HepG2 (cell line): Measurements from ENCODE around the gene CASP6. TPM values are rescaled to one million over a fixed set of nuclear protein-coding genes. Genes with fewer than 3 reads are reported as not detected.

ENCODE experiments used
- DNMT1 ChIP-seq: sonication (generic); formaldehyde crosslinking; IDR thresholded peaks from 2 replicates; pipeline ENCODE4 v1.5.1; 2020; ENCODE audit warnings: mild to moderate bottlenecking, missing genetic modification reagents
- DRAP1 ChIP-seq: IDR thresholded peaks from 2 replicates; pipeline ENCODE4 v1.6.1; 2016; ENCODE audit warnings: missing genetic modification reagents, missing compliant biosample characterization
- GLMP ChIP-seq: sonication (generic); formaldehyde crosslinking; IDR thresholded peaks from 2 replicates; pipeline ENCODE4 v1.9.0; 2021; ENCODE audit warnings: missing genetic modification reagents, mild to moderate bottlenecking, borderline replicate concordance
- HMG20B ChIP-seq: conservative IDR thresholded peaks from 2 replicates; pipeline ENCODE4 v1.6.1; 2016; ENCODE audit warnings: missing genetic modification reagents, missing compliant biosample characterization
- HNRNPUL1 ChIP-seq: fragments of 200-400 bp; formaldehyde crosslinking; IDR thresholded peaks from 2 replicates; pipeline ENCODE4 v1.6.1; 2017; ENCODE audit warnings: low read depth, mild to moderate bottlenecking, low read length, moderate library complexity
- IRX3 ChIP-seq: sonication (generic); formaldehyde crosslinking; IDR thresholded peaks from 2 replicates; pipeline ENCODE4 v1.8.1; 2023; ENCODE audit warnings: mild to moderate bottlenecking, low read depth, missing genetic modification reagents, borderline replicate concordance
- KMT2B ChIP-seq: IDR thresholded peaks from 2 replicates; pipeline ENCODE4 v1.6.1; 2016; ENCODE audit warnings: missing genetic modification reagents, missing compliant biosample characterization
- MAF1 ChIP-seq: sonication (generic); formaldehyde crosslinking; IDR thresholded peaks from 2 replicates; pipeline ENCODE4 v1.5.0; 2020; ENCODE audit warnings: missing genetic modification reagents, borderline replicate concordance
- SALL1 ChIP-seq: sonication (generic); formaldehyde crosslinking; IDR thresholded peaks from 2 replicates; pipeline ENCODE4 v1.8.0; 2022; ENCODE audit warnings: mild to moderate bottlenecking, missing genetic modification reagents
- SOX13 ChIP-seq, 3 experiments: fragments of 450-650 bp in 1 of 3; sonication (generic) in 1 of 3; formaldehyde crosslinking in 1 of 3; IDR thresholded peaks in 2 of 3; conservative IDR thresholded peaks in 1 of 3; 2 replicates each; pipeline versions ENCODE4 v1.5.0 to v1.6.1; 2016 to 2020; ENCODE audit warnings: antibody characterized with exemption in 1 of 3, mild to moderate bottlenecking in 1 of 3, missing compliant biosample characterization in 1 of 3, missing genetic modification reagents in 1 of 3, moderate library complexity in 1 of 3
- TBL1XR1 ChIP-seq: fragments of 150-350 bp; IDR thresholded peaks from 2 replicates; pipeline ENCODE4 v1.6.1; 2014; ENCODE audit warnings: borderline replicate concordance, low read length; ENCODE audit not compliant: partially characterized antibody
- TCF12 ChIP-seq, 2 experiments: fragments of 450-650 bp in 1 of 2; sonication (generic) in 1 of 2; formaldehyde crosslinking in 1 of 2; IDR thresholded peaks; 2 replicates each; pipeline versions ENCODE4 v1.6.1 to v1.8.0; 2017 to 2022; ENCODE audit warnings: antibody characterized with exemption in 1 of 2, mild to moderate bottlenecking in 1 of 2, missing genetic modification reagents in 1 of 2, moderate library complexity in 1 of 2
- TCF7 ChIP-seq: sonication (generic); IDR thresholded peaks from 2 replicates; pipeline ENCODE4 v1.6.1; 2016; ENCODE audit warnings: antibody characterized with exemption, low read depth
- THAP9 ChIP-seq: sonication (generic); formaldehyde crosslinking; IDR thresholded peaks from 2 replicates; pipeline ENCODE4; 2020; ENCODE audit warnings: missing genetic modification reagents, mild to moderate bottlenecking, borderline replicate concordance
- ZMYM2 ChIP-seq: sonication (generic); formaldehyde crosslinking; IDR thresholded peaks from 2 replicates; pipeline ENCODE4 v1.8.0; 2022; ENCODE audit warnings: mild to moderate bottlenecking, missing genetic modification reagents
- ZNF234 ChIP-seq: sonication (generic); formaldehyde crosslinking; conservative IDR thresholded peaks from 2 replicates; pipeline ENCODE4 v1.5.1; 2020; ENCODE audit warnings: mild to moderate bottlenecking, missing genetic modification reagents
- ZNF331 ChIP-seq: sonication (generic); formaldehyde crosslinking; IDR thresholded peaks from 2 replicates; pipeline ENCODE4 v1.4.0; 2020; ENCODE audit warnings: missing genetic modification reagents
- ZNF430 ChIP-seq: sonication (generic); formaldehyde crosslinking; IDR thresholded peaks from 2 replicates; pipeline ENCODE4 v1.9.0; 2021; ENCODE audit warnings: mild to moderate bottlenecking, missing genetic modification reagents
- ZNF577 ChIP-seq: sonication (generic); formaldehyde crosslinking; IDR thresholded peaks from 2 replicates; pipeline ENCODE4 v1.4.0; 2020; ENCODE audit warnings: mild to moderate bottlenecking, low read depth, missing genetic modification reagents, borderline replicate concordance
- ZNF780A ChIP-seq: sonication (generic); formaldehyde crosslinking; IDR thresholded peaks from 2 replicates; pipeline ENCODE4 v1.8.0; 2022; ENCODE audit warnings: mild to moderate bottlenecking, missing genetic modification reagents, moderate library complexity
- ZNF781 ChIP-seq: sonication (generic); formaldehyde crosslinking; IDR thresholded peaks from 2 replicates; pipeline ENCODE4 v1.5.1; 2020; ENCODE audit warnings: borderline replicate concordance, mild to moderate bottlenecking, missing genetic modification reagents; ENCODE audit errors: not compliant biosample characterization
- ZSCAN21 ChIP-seq: sonication (generic); formaldehyde crosslinking; IDR thresholded peaks from 2 replicates; pipeline ENCODE4 v1.8.0; 2022; ENCODE audit warnings: mild to moderate bottlenecking, missing genetic modification reagents, moderate library complexity, borderline replicate concordance
- polyA plus RNA-seq, 8 experiments: library from polyadenylated mRNA; depleted of rRNA in 3 of 8; stranded (reverse) in 7 of 8; unstranded in 1 of 8; fragments of >200 nt; fragmentation: Illumina TruSeq in 4 of 8; extraction: Trizol in 4 of 8; gene quantifications; 2 replicates each; pipeline versions ENCODE4 v1.2.1 to v1.2.3, GENCODE V29; 2011 to 2016; ENCODE audit warnings: low read depth in 4 of 8, missing spikeins in 1 of 8, mixed read lengths in 1 of 8; ENCODE audit not compliant: insufficient read depth in 1 of 8
- total RNA-seq, 5 experiments: library from RNA; depleted of rRNA; stranded (reverse); fragments of >200 nt; fragmentation: Illumina TruSeq; extraction: Trizol; gene quantifications; 2 replicates each; pipeline ENCODE4 v1.2.3, GENCODE V29; 2016; ENCODE audit warnings: low read depth in 1 of 5

The CASP6 gene
- total and polyA plus RNA-seq, 2 of the 13 experiments (the other 11 are each of a cell fraction or from before 2014, with no cell fraction given): 19.7 to 34.6 TPM

GRCh38 chr4:109729718-109730618 lies 26.7 kb upstream of the CASP6 start, which contains the start of gene PLA2G12A (continued):
- no peak for TF ChIP-seq DRAP1 (CRISPR knock-in tag)
- TF ChIP-seq ZNF780A: no peak; the same call in 1 of the 2 replicates
- TF ChIP-seq ZNF577: no peak
- no peak for TF ChIP-seq HNRNPUL1
- TF ChIP-seq SOX13 (IDR thresholded peaks at IDR 0.05): no peak
- no peak for TF ChIP-seq SOX13 (CRISPR knock-in tag; conservative IDR thresholded peaks at IDR 0.05 in 1 of 2, IDR thresholded peaks at IDR 0.05 in 1 of 2)
- TF ChIP-seq SALL1: peak; percentile 78
- TF ChIP-seq TCF7: no peak
- no peak for TF ChIP-seq HMG20B (CRISPR knock-in tag)
- TF ChIP-seq ZNF331 (CRISPR knock-in tag): no peak; the same call in 1 of the 2 replicates
- TF ChIP-seq KMT2B (CRISPR knock-in tag): peak; percentile 61; the same call in 1 of the 2 replicates
- no peak for TF ChIP-seq ZNF781 (CRISPR knock-in tag)
- TF ChIP-seq MAF1 (CRISPR knock-in tag): no peak
- TF ChIP-seq TCF12 (IDR thresholded peaks at IDR 0.05): no peak
- TF ChIP-seq TCF12 (CRISPR knock-in tag; IDR thresholded peaks at IDR 0.05): 0 out of 2 replicates have a peak, but pooled peaks have one; percentile 53
- TF ChIP-seq THAP9 (CRISPR knock-in tag): 0 out of 2 replicates have a peak, but pooled peaks have one; percentile 18
- no peak for TF ChIP-seq ZMYM2 (CRISPR knock-in tag)
- peak; percentile 86 for TF ChIP-seq ZSCAN21 (CRISPR knock-in tag)
- no peak for TF ChIP-seq TBL1XR1
- TF ChIP-seq ZNF234 (CRISPR knock-in tag): no peak
- TF ChIP-seq IRX3 (CRISPR knock-in tag): peak; percentile 60; the same call in 1 of the 2 replicates
- no peak for TF ChIP-seq GLMP (CRISPR knock-in tag)
- TF ChIP-seq DNMT1 (CRISPR knock-in tag): no peak; the same call in 1 of the 2 replicates
- TF ChIP-seq ZNF430 (CRISPR knock-in tag): peak; percentile 85
